Activated T-cell treated with anti-CD3 and anti-CD28 coated beads for 1 hour (primary cell): ENCODE measurements around the gene USP47.
"Not testable (repeated sequence)": the region's sequence is repeated elsewhere in the genome, so short reads cannot be mapped to it uniquely, and the experiment has no call there.

Source experiments
- DNase-seq: peaks from one replicate; pipeline ENCODE4 v3.0.0-alpha.2; 2020; ENCODE audit warnings: low read depth

Gene USP47

DNA sequence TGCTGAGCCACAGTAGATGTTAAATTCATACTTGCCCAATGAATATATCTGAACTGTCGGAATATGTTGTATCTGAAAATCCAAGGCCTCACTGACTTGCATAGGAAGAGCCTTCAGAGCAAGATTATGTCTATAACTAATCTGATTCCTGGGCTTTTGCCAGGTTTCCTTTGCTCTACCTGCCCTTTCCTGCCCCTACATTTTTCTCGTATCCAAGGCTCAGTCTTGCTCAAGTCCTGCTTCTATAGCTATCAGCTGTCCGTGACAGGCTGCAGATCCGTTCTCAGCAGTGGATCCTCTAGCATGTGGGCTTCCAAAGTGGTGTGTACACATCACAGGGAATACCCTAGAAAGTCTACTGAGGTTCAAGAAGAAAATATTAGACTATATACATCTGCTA, 18.8 kb upstream of the USP47 start:
- DNase-seq: no peak

GRCh38 chr11:11826260-11826659, 15.5 kb upstream of the USP47 start:
- no peak for DNase-seq

DNA sequence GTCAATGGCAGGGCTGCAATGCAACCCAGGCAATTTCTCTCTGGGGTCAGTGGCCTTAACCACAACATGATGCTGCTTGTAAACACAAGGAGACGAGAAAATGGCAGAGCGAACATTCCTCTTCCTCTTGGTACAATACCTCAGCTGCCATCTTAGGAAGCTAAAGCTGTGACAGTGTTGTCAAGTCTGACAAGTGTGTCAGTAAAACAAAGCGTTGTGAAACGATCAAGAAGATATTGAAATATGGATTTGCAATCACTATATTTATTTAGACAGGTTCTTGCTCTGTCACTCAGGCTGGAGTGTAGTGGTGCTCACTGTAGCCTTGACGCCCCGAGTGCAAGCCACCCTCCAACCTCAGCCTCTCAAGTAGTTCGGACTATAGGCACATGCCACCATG, 14.5 kb upstream of the USP47 start:
- no peak for DNase-seq

DNA sequence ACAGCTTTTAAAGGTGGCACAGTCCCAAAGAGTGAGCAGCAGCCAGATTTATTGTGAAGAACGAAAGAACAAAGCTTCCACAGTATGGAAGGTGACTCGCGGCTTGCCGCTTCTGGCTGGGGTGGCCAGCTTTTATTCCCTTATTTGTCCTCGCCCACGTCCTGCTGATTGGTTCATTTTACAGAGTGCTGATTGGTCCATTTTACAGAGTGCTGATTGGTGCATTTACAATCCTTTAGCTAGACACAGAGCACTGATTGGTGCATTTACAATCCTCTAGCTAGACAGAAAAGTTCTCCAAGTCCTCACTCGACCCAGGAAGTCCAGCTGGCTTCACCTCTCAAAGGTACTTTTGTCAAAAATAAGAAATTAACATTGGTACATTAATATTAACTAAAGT, 10.4 kb upstream of the USP47 start:
- not testable (repeated sequence) for DNase-seq

- DNase-seq: no peak
These were observed 5.0 kb upstream of the USP47 start for GRCh38 chr11:11836676-11837231.

DNA sequence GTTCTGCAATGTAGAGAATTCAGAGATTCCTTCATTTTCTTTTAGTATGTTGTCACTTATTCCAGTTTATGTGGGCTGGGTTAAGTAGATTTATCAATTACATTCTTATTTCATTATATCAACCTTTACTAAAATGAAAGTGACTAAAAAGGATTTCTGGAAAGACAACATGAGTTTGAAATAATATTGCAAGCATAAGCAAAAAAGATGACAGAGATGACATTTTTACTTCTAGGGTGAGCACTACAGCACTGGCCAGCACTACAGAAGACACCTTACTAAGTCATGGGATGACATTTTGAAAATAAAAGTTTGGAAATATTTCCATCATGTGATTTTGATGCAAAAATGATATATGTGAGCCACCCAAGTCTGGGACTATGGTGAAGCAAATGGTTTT, 2.1 kb upstream of the USP47 start:
- no peak for DNase-seq

DNA sequence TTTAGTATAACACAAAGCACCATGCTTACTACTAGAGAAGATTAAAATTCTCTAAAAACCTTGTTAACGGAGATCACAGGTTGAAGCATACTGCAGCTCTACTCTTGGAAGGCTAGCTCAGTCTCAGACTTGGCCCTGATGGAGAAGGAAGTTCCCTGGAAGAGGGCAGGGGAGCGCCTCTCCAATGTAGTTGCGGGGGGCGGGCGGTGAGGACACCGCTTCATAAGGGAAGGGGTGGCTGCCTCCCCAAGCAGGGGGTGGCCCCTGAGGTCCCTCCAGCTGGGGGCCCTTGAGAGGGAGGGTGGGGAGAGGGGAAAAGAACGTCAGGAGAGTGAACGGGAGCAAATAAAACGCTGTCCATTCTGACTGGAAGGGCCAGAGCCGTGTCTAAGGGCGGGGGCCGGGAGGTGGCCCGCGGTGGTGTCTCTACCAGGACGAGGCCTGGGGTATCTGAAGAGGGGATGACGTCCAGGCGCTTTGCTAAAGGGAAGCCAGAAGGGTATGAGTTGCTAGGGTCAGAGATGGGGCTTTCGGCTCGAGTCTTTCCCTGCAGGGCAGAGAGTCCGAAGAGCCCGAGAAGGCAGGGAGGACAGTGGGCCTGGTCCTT, 553 bp upstream of the USP47 start:
- DNase-seq: peak; percentile 6

DNA sequence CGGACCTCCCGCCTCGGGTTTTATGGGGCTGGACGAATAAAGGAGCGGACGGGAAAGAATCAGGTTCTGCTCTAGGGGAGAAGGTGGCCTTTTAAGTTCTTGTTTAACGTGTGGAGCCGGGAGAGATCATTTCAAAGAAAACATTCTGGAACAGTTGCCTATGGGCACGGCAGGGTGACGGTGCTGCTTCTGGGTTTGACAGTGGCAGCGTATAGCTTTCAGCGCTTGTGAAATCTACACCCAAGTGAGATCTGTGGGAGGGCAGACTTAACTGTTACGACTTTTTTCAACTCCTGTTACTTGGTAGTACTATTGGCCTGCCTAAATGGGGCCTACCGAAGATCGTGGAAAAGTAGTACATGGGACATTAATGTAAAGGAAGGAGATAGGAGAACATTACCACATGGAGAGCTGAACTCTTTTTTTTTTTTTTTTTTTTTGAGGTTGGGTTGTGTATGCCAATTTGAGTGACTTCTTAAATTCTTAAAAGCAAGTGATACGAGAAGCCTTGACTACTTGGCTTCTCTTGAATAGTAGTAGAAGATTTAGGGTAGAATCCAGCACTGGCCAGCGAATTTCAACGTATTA, 743 bp downstream of the USP47 start:
- peak; percentile 31 for DNase-seq

- DNase-seq: no peak
These were observed 1.4 kb downstream of the USP47 start for GRCh38 chr11:11843211-11843621.

DNA sequence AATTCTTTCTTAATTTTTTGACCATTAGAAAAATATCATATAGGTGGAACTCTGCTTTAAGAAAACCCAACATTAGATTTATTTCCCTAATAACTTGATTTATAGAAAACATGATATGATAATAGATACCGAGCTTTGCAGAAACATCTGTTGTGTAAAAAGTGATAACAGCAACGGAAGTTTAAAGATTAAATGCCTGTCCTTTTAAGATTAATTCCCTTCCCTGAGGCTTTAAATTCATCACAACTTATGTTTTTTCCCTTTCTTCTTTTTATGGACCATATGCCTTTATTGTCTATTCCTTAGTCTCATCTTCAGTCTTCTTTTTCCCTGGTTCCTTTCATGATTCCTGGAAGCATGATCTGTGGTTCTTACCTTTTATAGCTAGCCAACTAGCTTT, 1.9 kb downstream of the USP47 start:
- no peak for DNase-seq

- DNase-seq: no peak
These were observed 2.5 kb downstream of the USP47 start for GRCh38 chr11:11844272-11844671.

DNA sequence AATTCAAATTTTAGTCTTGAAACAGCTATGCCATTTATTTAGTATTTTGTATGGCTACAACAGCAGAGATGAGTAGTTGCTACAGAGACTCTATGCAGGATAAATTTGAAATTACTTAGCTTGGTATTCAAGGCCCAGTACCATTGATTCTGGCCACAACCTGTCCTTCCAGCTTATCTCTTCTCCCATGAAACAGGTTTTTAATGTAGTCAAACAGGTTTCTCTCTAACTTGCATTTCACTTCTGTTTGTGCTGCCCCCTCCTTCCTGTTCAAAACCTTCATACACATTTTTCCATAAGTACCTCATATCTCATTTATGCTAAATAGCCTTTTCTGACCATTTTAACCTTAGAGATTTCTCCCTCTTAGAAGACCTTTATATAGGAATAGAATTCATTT, 3.3 kb downstream of the USP47 start:
- no peak for DNase-seq

DNA sequence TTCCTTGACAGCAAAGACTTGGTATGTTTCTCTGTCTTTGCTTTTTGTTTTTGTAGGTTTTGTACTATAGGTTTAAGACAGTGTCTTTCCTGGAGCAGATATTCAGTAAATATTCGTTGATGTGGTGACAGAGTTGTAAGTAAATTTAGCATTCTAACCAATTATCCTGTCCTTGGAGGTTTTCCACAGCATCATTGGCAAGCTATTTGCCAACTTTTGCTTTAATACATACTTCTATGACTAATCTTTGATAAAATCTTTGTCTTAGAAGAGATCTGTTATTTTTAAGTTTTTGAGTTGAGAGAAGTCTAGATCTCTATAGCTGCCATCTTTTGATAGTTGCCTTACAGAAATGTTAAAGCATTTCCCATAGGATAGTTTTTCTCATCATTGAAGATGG, 3.8 kb downstream of the USP47 start:
- no peak for DNase-seq

- no peak for DNase-seq
These were observed 5.3 kb downstream of the USP47 start for GRCh38 chr11:11847082-11847481.

GRCh38 chr11:11848891-11849746, 7.3 kb downstream of the USP47 start:
- DNase-seq: peak; percentile 49

- DNase-seq: no peak
These were observed 8.9 kb downstream of the USP47 start for GRCh38 chr11:11850668-11851067.

GRCh38 chr11:11856638-11857037, 14.9 kb downstream of the USP47 start:
- no peak for DNase-seq

DNA sequence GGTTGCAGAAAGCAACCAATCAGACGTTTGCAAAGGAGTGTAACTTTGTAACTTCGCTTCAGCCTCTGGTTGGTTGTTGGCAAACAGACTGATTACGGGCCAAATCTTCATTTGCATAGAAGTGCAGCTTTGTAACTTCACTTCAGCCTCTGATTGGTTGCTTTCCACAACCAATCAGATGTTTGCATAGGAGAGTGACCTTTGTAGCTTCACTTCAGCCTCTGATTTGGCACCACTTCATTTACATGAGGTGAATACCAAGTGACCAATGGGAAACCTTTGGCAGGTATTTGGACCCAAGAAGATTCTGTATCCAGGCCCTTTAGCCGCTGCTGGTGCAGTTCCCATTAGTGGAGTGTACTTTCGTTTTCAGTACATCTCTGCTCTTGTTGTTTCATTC, 16.0 kb downstream of the USP47 start:
- DNase-seq: no peak

GRCh38 chr11:11858676-11859075, 16.9 kb downstream of the USP47 start:
- no peak for DNase-seq

GRCh38 chr11:11860103-11860979, 18.6 kb downstream of the USP47 start:
- no peak for DNase-seq

GRCh38 chr11:11862999-11863398, 21.2 kb downstream of the USP47 start:
- no peak for DNase-seq

DNA sequence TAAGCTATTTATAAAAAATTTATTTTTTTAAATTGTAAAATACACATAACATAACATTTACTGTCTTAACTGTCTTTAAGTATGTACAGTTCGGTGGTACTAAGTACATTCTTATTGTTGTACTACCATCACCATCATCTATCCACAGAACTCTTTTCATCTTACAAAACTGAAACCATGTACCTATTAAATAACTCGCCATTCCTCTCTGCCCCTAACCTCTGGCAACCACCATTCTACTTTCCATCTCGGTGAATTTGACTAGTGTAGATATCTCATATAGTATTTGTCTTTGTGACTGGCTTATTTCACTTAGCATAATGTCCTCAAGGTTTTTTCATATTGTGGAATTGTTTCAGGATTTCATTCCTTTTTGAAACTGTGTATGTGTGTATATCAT, 22.6 kb downstream of the USP47 start:
- DNase-seq: no peak
